Astrocyte (in vitro differentiated cells and primary cell): Measurements from ENCODE around the gene GLYR1. TPM values are rescaled to one million over a fixed set of nuclear protein-coding genes. Genes with fewer than 3 reads are reported as not detected.

Experiments
- DNase-seq: peaks from one replicate; pipeline ENCODE4 v3.0.0-alpha.2; 2010; ENCODE audit warnings: low read depth
- FAIRE-seq: peaks from 2 replicates; lab custom pipeline; 2011; peaks lifted over from hg19 to GRCh38; lab: Jason Lieb, UNC
- H2AFZ ChIP-seq: 2 replicates; pipeline ENCODE4 v1.6.0; 2012; ENCODE audit warnings: low read depth, low read length, inconsistent platforms
- H3K27ac ChIP-seq: 2 replicates; pipeline ENCODE4 v1.5.1; 2011; ENCODE audit warnings: low read depth, low read length, inconsistent platforms
- H3K27me3 ChIP-seq: 2 replicates; pipeline ENCODE4 v1.6.0; 2011; ENCODE audit warnings: low read length, inconsistent platforms; ENCODE audit not compliant: insufficient read depth
- H3K36me3 ChIP-seq: 2 replicates; pipeline ENCODE4 v1.5.1; 2011; ENCODE audit warnings: low read length, inconsistent platforms; ENCODE audit not compliant: insufficient read depth
- H3K4me1 ChIP-seq: 2 replicates; pipeline ENCODE4 v1.5.1; 2011; ENCODE audit warnings: low read length, inconsistent platforms; ENCODE audit not compliant: insufficient read depth
- H3K4me2 ChIP-seq: 2 replicates; pipeline ENCODE4 v1.6.0; 2012; ENCODE audit warnings: low read length, inconsistent platforms
- H3K4me3 ChIP-seq: 2 replicates; pipeline ENCODE4 v1.5.1; 2011; ENCODE audit warnings: low read depth, mild to moderate bottlenecking, low read length, inconsistent platforms; ENCODE audit not compliant: insufficient read depth
- H3K79me2 ChIP-seq: 2 replicates; pipeline ENCODE4 v1.6.0; 2012; ENCODE audit warnings: mild to moderate bottlenecking, low read length, inconsistent platforms; ENCODE audit not compliant: insufficient read depth
- H3K9ac ChIP-seq: 2 replicates; pipeline ENCODE4 v1.6.0; 2012; ENCODE audit warnings: mild to moderate bottlenecking, low read length, inconsistent platforms
- H3K9me3 ChIP-seq: 2 replicates; pipeline ENCODE4 v1.5.1; 2012; ENCODE audit warnings: low read depth, mild to moderate bottlenecking, low read length, inconsistent platforms; ENCODE audit not compliant: insufficient read depth
- H4K20me1 ChIP-seq: 2 replicates; pipeline ENCODE4 v1.6.0; 2012; ENCODE audit warnings: low read length, inconsistent platforms; ENCODE audit not compliant: insufficient read depth
- H3K27ac Mint-ChIP-seq: one replicate; pipeline ENCODE4 v1.8.0; 2021; ENCODE audit warnings: mild to moderate bottlenecking, mixed read lengths; ENCODE audit not compliant: unreplicated experiment
- H3K27me3 Mint-ChIP-seq: one replicate; pipeline ENCODE4 v1.8.0; 2021; ENCODE audit warnings: low read depth, mixed read lengths; ENCODE audit not compliant: unreplicated experiment
- H3K36me3 Mint-ChIP-seq: one replicate; pipeline ENCODE4 v1.8.0; 2021; ENCODE audit warnings: low read depth, mixed read lengths; ENCODE audit not compliant: unreplicated experiment
- H3K4me1 Mint-ChIP-seq: one replicate; pipeline ENCODE4 v1.8.0; 2021; ENCODE audit warnings: low read depth, mixed read lengths; ENCODE audit not compliant: unreplicated experiment
- H3K4me3 Mint-ChIP-seq: one replicate; pipeline ENCODE4 v1.8.0; 2021; ENCODE audit warnings: mild to moderate bottlenecking, moderate library complexity, mixed read lengths; ENCODE audit not compliant: unreplicated experiment
- H3K9me3 Mint-ChIP-seq: one replicate; pipeline ENCODE4 v1.8.0; 2021; ENCODE audit warnings: mild to moderate bottlenecking, mixed read lengths; ENCODE audit not compliant: unreplicated experiment
- CTCF ChIP-seq: IDR thresholded peaks from 2 replicates; pipeline ENCODE4 v1.5.1; 2011; ENCODE audit warnings: low read depth, mild to moderate bottlenecking, inconsistent platforms, low read length, moderate library complexity; ENCODE audit not compliant: insufficient read depth
- EZH2 ChIP-seq: IDR thresholded peaks from 2 replicates; pipeline ENCODE4 v1.6.1; 2012; ENCODE audit warnings: mild to moderate bottlenecking, low read length, inconsistent platforms; ENCODE audit not compliant: insufficient read depth
- total RNA-seq: library from RNA; stranded (reverse); gene quantifications from 2 replicates; pipeline ENCODE4 v1.2.1, GENCODE V29; 2021

The GLYR1 gene
- total RNA-seq, 1 donor from 2014 or later = 77.8 TPM

- Mint-ChIP-seq H3K9me3 (no peaks in the 10 kb centered on the region), H3K27me3 (no peaks in the 10 kb centered on the region), H3K4me1 (peaks cover 17% of the 10 kb centered on the region), H3K4me3 (no peak overlapping the region), H3K27ac (no peak overlapping the region), H3K36me3 (peaks cover 42% of the 10 kb centered on the region)
- Histone ChIP-seq H3K4me2 (no peak overlapping the region), H3K9ac (no peak overlapping the region), H2AFZ (no peak overlapping the region), H3K4me1 (peaks cover 11% of the 10 kb centered on the region), H3K27ac (no peak overlapping the region), H3K9me3 (no peaks in the 10 kb centered on the region), H3K36me3 (peaks cover 10% of the 10 kb centered on the region), H4K20me1 (peaks cover 38% of the 10 kb centered on the region), H3K79me2 (no peaks in the 10 kb centered on the region), H3K27me3 (no peaks in the 10 kb centered on the region), H3K4me3 (no peak overlapping the region)
- DNase-seq (no peak), FAIRE-seq (no peak)
- TF ChIP-seq CTCF = no peak
- no peak for TF ChIP-seq EZH2
Observed at GRCh38 chr16:4888428-4889135, 41.5 kb upstream of the GLYR1 start.

- H3K27me3 ChIP-seq = no peaks in the 10 kb centered on the region
- no peak overlapping the region for H3K27ac ChIP-seq
- Mint-ChIP-seq H3K27ac (peak overlapping the region; percentile 26), H3K4me1 (peaks cover 39% of the 10 kb centered on the region), H3K4me3 (peak overlapping the region; percentile 60), H3K36me3 (peaks cover 48% of the 10 kb centered on the region), H3K9me3 (no peaks in the 10 kb centered on the region), H3K27me3 (no peaks in the 10 kb centered on the region)
- DNase-seq (no peak), FAIRE-seq (no peak)
- H3K36me3 ChIP-seq = peaks cover 14% of the 10 kb centered on the region
- TF ChIP-seq CTCF = no peak
- TF ChIP-seq EZH2 = no peak
- no peak overlapping the region for H3K9ac ChIP-seq
- H3K79me2 ChIP-seq = no peaks in the 10 kb centered on the region
- no peak overlapping the region for H3K4me2 ChIP-seq
- no peaks in the 10 kb centered on the region for H3K9me3 ChIP-seq
- no peak overlapping the region for H3K4me3 ChIP-seq
- peaks cover 20% of the 10 kb centered on the region for H3K4me1 ChIP-seq
- no peak overlapping the region for H2AFZ ChIP-seq
- H4K20me1 ChIP-seq = peaks cover 53% of the 10 kb centered on the region
Observed at GRCh38 chr16:4886151-4886550, 39.1 kb upstream of the GLYR1 start.
